ENCODE results near the gene C10orf95.
A peak's percentile ranks its signal among the peaks of the same experiment; 100 is the strongest.
"Not testable (repeated sequence)": the region's sequence is repeated elsewhere in the genome, so short reads cannot be mapped to it uniquely, and the experiment has no call there.

The C10orf95 gene

GRCh38 chr10:102463983-102464382, 12.6 kb upstream of the C10orf95 start:
- no peak for DNase-seq

DNA sequence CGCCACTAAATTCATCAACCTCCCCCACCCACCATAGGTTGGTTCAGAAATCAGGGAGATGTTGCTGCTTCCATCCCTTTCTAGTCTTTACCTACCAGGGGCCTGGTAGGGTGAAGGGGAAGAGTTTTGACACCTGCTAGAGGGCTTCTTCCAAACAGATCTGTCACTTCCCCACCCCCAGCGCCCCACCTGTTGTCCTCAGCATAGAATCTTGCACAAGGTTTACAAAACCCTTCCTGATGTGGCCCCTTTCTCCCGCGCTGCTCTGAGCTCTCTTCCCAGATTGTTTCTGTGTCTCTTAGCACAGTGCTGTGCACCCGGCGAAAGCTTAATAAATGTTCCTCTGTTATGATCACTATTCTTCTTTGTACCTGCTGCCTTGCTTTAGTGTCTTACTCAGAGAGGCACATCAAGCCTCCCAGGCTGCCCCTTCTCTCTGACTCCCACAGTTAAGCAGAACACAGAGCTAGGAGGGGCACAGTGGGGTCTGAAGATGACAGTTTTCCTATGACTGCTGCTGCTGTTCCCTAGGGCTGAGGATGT, 11.2 kb upstream of the C10orf95 start:
- DNase-seq = no peak

- peak; percentile 79 for DNase-seq
These were observed 10.1 kb upstream of the C10orf95 start for GRCh38 chr10:102461187-102462054.

DNA sequence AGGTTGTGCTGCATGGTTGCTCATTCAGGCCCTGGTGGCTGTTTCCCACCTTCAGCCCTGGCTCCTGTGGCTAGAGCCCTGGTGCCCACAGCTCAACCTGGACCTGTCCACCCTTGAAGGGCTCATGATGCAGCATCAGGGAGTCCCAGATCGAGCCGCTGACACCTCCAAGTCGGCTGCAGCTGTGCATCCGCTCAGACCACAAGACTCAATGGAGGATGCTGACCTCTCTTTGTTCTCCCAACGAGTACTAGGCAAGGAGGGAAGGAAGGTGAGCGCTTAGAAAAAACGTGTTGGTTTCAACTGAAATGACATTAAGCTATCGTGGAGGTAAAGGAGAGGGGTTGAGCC, 9.5 kb upstream of the C10orf95 start:
- no peak for DNase-seq

DNA sequence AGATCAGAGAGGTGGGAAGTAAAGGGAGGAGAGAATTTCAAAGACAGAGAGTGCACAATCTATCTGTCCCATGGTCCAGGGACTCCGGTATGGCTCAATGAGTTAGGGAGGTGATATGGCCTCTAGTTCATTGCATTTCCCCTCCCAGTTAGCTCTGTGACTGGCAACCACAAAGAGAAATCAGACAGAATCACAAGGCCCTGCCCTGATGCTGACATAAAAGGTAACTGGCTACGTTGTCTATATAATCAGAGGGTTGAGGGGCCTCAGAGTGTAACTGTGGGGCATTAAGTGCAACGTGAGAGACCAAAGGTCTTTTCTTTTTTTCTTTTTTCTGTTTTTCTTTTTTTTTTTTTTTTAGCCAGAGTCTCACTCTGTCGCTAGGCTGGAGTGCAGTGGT, 7.3 kb upstream of the C10orf95 start:
- no peak for DNase-seq

DNA sequence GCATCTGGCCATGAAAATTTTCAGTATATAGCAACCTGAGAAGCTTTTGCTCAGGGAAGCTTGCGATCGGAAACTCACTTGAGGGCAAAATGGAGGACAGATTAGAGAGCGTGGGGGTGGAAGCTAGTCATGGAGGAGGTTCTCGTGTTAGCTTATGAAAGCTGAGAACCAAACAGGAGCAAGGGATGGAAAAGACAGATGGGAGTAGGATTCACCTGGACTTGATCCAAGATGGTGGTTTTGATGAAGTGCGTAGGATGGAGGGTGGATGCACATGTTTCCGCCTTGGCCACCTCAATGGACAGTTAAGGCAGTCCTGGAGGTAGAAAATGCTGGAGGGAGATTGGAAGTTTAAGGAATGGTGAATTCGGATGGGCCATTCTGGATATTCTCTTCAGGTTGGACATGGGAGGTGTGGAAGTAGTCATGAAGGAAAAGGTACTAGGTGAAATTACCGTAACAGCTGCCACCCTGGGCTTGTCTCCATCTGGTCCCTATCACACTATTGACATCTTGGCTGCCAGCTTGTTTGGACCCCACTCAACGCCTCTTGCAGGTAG, 6.3 kb upstream of the C10orf95 start:
- DNase-seq = peak; percentile 23

DNA sequence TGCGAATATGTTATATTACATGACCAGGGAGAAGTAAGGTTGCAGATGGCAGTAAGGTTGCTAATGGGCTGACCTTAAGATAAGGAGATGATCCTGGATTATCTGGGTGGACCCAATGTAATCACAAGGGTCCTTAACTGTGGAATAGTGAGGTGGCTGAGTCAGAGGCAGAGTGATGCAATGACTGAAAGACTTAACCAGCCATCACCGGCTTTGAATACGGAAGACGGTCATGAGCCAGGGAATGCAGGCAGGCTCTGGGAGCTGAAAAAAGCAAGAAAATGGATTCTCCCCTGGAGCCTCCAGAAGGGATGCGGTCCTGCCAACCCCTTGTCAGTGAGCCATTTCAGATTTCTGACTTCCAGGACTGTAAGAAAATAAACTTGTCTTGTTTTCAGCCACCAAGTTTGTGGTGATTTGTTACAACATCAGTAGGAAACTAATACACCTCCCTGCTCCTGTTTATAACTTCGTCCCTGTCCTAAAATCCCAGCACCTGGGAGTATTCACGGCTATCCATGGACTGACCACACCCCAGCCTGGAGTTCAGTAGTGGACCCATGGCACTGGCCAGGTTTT, 4.6 kb upstream of the C10orf95 start:
- DNase-seq = no peak

- not testable (repeated sequence) for DNase-seq
These were observed 3.5 kb upstream of the C10orf95 start for GRCh38 chr10:102454662-102455487.

GRCh38 chr10:102453502-102453901, 2.2 kb upstream of the C10orf95 start:
- DNase-seq = no peak

GRCh38 chr10:102452672-102453340, 1.5 kb upstream of the C10orf95 start:
- no peak for DNase-seq

- peak; percentile 64 for DNase-seq
These were observed 804 bp downstream of the C10orf95 start for GRCh38 chr10:102450374-102451104.

GRCh38 chr10:102450124-102450373, 1.3 kb downstream of the C10orf95 start:
- DNase-seq = no peak

- peak; percentile 79 for DNase-seq
These were observed 1.8 kb downstream of the C10orf95 start for GRCh38 chr10:102449321-102450123.

- no peak for DNase-seq
These were observed 6.5 kb downstream of the C10orf95 start for GRCh38 chr10:102444851-102445250.

- DNase-seq = no peak
These were observed 13.0 kb downstream of the C10orf95 start for GRCh38 chr10:102438374-102438773.

DNA sequence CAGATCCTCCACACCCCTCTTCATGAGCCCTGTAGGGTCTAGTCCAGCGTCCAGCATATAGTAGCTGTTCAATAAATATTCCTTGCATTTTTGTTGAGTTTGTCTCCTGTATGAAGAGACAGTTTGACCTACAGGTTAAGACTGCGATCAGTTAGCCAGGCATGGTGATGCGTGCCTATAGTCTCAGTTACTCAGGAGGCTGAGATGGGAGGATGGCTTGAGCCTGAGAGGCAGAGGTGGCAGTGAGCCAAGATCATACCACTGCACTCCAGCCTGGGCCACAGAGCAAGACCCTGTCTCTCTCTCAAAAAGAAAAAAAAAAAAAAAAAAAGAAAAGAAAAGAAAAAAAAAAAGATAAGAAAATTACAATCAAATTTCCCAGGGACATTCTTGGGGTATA, 13.8 kb downstream of the C10orf95 start:
- no peak for DNase-seq

DNA sequence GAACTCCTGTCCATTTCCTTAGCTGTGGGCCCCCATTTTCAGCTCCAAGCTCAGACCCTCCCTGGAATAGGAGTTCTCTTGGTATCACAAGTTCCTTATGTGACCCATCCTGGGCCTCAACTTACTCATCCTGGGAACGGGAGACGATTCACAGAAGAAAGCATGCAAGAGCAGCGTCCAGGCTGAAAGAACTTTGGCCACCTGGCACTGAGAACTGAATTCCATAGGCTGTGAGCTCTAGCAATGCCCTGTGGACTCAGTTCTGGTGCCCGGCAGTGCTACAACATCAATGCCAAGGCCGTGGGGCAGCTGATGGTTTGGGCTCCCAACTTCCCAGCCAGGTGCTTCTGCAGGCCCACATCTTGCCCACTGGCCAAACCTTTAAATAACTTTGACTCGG, 15.0 kb downstream of the C10orf95 start:
- no peak for DNase-seq

DNA sequence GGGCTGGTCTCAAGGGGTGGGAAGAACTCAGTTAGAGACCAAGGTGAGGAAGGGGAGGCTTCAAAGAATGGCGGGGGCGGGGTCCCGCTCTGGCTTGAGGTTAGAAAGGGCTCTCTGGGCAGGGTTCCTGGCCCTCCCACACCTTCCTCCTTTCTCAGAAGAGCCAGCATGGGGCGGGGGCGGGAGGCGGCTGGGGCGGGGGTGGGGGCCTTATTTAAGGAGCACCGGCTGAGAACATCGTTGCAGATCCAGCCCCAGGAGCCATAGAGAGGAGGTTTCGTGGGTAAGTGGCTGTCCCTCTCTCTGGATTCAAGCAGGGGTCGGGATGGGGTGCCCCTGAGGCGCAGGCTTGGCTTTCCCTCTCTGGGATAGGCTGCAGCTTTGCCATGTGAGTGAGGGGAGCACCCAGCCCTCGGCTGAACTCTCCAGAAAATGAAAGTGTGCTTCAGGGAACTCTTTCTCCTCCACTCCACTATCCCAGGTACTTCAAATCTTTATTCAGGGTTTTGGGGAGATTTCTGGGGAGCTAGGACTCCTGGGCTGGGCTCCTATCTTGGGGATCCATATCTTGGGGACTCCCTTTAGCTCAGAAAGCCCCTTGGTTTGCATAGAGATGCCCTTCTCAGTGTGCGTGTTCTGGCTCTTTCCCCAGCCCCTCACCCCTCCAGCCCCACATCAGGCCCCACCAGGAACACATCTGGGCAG, 15.7 kb downstream of the C10orf95 start:
- DNase-seq = no peak

GRCh38 chr10:102435133-102435497, 16.2 kb downstream of the C10orf95 start:
- DNase-seq = no peak

DNA sequence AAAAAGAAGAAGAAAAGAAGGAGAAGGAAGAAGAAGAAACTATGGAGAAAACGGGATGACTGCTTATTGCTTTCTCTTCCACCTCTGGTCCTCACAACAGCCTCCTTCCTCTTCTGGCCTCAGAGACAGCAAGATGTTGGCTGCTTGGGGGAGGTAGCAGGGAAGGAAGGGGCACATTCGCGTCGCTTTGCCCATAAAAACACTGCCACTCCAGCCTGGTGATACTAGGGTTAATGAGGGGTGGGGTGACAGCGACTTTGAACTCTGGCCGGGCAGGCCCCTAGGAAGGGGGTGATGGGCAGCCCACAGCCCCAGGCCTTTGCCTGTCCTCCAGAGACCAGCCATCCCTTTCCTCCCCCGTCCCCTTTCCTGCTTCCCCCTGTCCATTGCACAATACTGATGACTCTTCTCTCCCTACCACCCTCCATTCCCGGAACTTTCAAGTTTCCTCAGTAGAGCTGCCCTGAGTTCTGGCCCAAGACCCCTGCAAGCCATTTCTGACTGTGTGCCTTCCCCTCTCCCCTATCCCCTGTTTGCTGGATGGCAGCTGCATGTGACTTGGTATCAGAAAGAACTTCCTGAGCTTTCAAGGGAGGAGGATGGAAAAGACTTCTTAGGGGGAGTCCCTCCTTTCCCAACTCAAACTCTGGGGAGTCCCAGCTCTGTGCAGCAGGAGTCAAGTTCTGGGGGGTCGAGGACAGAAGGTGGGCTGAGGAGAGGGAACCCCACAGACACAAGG, 16.8 kb downstream of the C10orf95 start:
- no peak for DNase-seq

All from NCI-H2029 (cell line).